GM13977 (cell line): ENCODE results near the gene ATP8B4.

Source experiments
- DNase-seq: peaks from one replicate; pipeline ENCODE4 v3.0.0; 2012; ENCODE audit warnings: low spot score
- CTCF ChIP-seq: IDR thresholded peaks from 2 replicates; pipeline ENCODE4 v1.5.1; 2012; ENCODE audit warnings: mild to moderate bottlenecking, control low read depth; ENCODE audit not compliant: insufficient read depth; ENCODE audit errors: extremely low read depth, missing control alignments
- in situ Hi-C: fragments of 300-500 bp; cut with MboI; formaldehyde crosslinking; loops from one replicate; pipeline ENCODE4 v1.12.0; 2022; ENCODE audit warnings: low sequenced_read_pairs, low pct_unique_long_range_greater_than_20kb, mixed read lengths, inconsistent platforms; ENCODE audit not compliant: unreplicated experiment

ATP8B4 gene

GRCh38 chr15:49810720-49811119 is 308.3 kb downstream of the ATP8B4 start:
- in situ Hi-C loops, result no loop called here

GRCh38 chr15:49809894-49810609 is 309.0 kb downstream of the ATP8B4 start:
- DNase-seq, result no peak
- TF ChIP-seq CTCF, result no peak
- in situ Hi-C loops, result no loop called here

More at GRCh38 chr15:49810720-49811119, 308.3 kb downstream of the ATP8B4 start:
- no peak for TF ChIP-seq CTCF
- no peak for DNase-seq

- DNase-seq, result no peak
Measured at GRCh38 chr15:49808341-49808740, 310.7 kb downstream of the ATP8B4 start.

More at GRCh38 chr15:49808341-49808740, 310.7 kb downstream of the ATP8B4 start:
- no peak for TF ChIP-seq CTCF
- in situ Hi-C loops, result no loop called here
